GM23248 (cell line): ENCODE data around the gene SGTB.

Experiments used
- EZH2 ChIP-seq: fragments of 200-600 bp; sonication (generic); IDR thresholded peaks from 2 replicates; pipeline ENCODE4 v1.6.1; 2018; ENCODE audit warnings: antibody characterized with exemption, mild to moderate bottlenecking; ENCODE audit not compliant: insufficient read depth, poor library complexity, severe bottlenecking
- EZH2phosphoT487 ChIP-seq: fragments of 200-600 bp; sonication (generic); IDR thresholded peaks from 2 replicates; pipeline ENCODE4 v1.6.1; 2018; ENCODE audit warnings: antibody characterized with exemption, moderate library complexity, mild to moderate bottlenecking, low read depth; ENCODE audit not compliant: insufficient read depth

- no peak for TF ChIP-seq EZH2
- no peak for TF ChIP-seq EZH2phosphoT487
These were observed 880 bp upstream of the SGTB start for GRCh38 chr5:65722575-65723403.
